Natural killer cell (primary cell): ENCODE data around the gene PDE5A. TPM values are rescaled to one million over a fixed set of nuclear protein-coding genes. Genes with fewer than 3 reads are reported as not detected.

Experiments
- ATAC-seq, 3 donors: fragments of 150-1000 bp in 2 of 3; fragments of 200-7000 bp in 1 of 3; cut with Tn5 transposase; 1 replicate in 1 of 3; 2 replicates in 2 of 3; pipeline ENCODE4 v1.10.0; 2021; ENCODE audit warnings: mild to moderate bottlenecking in 2 of 3, moderate library complexity in 2 of 3
- DNase-seq, 2 donors: peaks; one replicate each; pipeline versions ENCODE4 v3.0.0 to v3.0.0-alpha.2; 2013 to 2021; ENCODE audit warnings: mixed read lengths in 1 of 2
- H3K27ac ChIP-seq: one replicate; pipeline ENCODE4 v1.5.1; 2013; ENCODE audit warnings: mild to moderate bottlenecking, low read length
- H3K27me3 ChIP-seq: one replicate; pipeline ENCODE4 v1.6.1; 2013; ENCODE audit warnings: low read length; ENCODE audit not compliant: control insufficient read depth, insufficient read depth
- H3K36me3 ChIP-seq: one replicate; pipeline ENCODE4 v1.6.1; 2013; ENCODE audit warnings: low read length; ENCODE audit not compliant: control insufficient read depth, insufficient read depth
- H3K4me1 ChIP-seq: one replicate; pipeline ENCODE4 v1.6.1; 2013; ENCODE audit warnings: low read length; ENCODE audit not compliant: control insufficient read depth, insufficient read depth
- H3K4me3 ChIP-seq: one replicate; pipeline ENCODE4 v1.5.1; 2013; ENCODE audit warnings: low read length
- H3K9me3 ChIP-seq: one replicate; pipeline ENCODE4 v1.6.1; 2013; ENCODE audit warnings: low read length; ENCODE audit not compliant: control insufficient read depth, insufficient read depth
- H3K27ac Mint-ChIP-seq, 2 donors: one replicate each; pipeline ENCODE4 v1.8.0; 2022; ENCODE audit warnings: mild to moderate bottlenecking in 2 of 2, mixed read lengths in 2 of 2, moderate library complexity in 1 of 2
- H3K27me3 Mint-ChIP-seq, 2 donors: one replicate each; pipeline ENCODE4 v1.8.0; 2022; ENCODE audit warnings: low read depth in 2 of 2, mixed read lengths in 2 of 2
- H3K36me3 Mint-ChIP-seq: one replicate; pipeline ENCODE4 v1.8.0; 2022; ENCODE audit warnings: mixed read lengths
- H3K4me1 Mint-ChIP-seq, 2 donors: one replicate each; pipeline ENCODE4 v1.8.0; 2022; ENCODE audit warnings: mixed read lengths in 2 of 2
- H3K4me3 Mint-ChIP-seq: one replicate; pipeline ENCODE4 v1.8.0; 2022; ENCODE audit warnings: mild to moderate bottlenecking, moderate library complexity, mixed read lengths
- H3K9me3 Mint-ChIP-seq, 2 donors: one replicate each; pipeline ENCODE4 v1.8.0; 2022; ENCODE audit warnings: mixed read lengths in 2 of 2
- CTCF ChIP-seq: fragments of 200-600 bp; IDR thresholded peaks from one replicate; pipeline ENCODE4 v1.8.0; 2022; ENCODE audit warnings: antibody characterized with exemption
- WGBS: methylation state at CpG from one replicate; pipeline ENCODE4 v1.1.7; 2013; ENCODE audit warnings: missing lambda C conversion rate; ENCODE audit not compliant: insufficient coverage; 5-methylcytosine and 5-hydroxymethylcytosine counted together
- intact Hi-C: fragments of 100-400 bp; cut with micrococcal nuclease; formaldehyde crosslinking; loops from one replicate; pipeline ENCODE4 v1.14.2; 2022
- total RNA-seq, 4 donors: library from RNA; stranded (reverse); fragments of 120-200 nt in 1 of 4; gene quantifications; one replicate each; pipeline versions ENCODE4 v1.2.3 to v1.2.4, GENCODE V29; 2013 to 2022

The PDE5A gene
- total RNA-seq, 3 donors from 2014 or later (not counting 1 experiment from before 2014, with no cell fraction given) = 2.1 to 4.0 (median 2.5) TPM

- H3K36me3 Mint-ChIP-seq = no peaks in the 10 kb centered on the region
- Histone ChIP-seq H3K36me3 (no peaks in the 10 kb centered on the region), H3K9me3 (no peaks in the 10 kb centered on the region), H3K27me3 (no peaks in the 10 kb centered on the region), H3K27ac (no peak overlapping the region), H3K4me3 (no peak overlapping the region), H3K4me1 (no peaks in the 10 kb centered on the region)
- peaks cover 0 to 2% of the 10 kb centered on the region in 2 donors for H3K27me3 Mint-ChIP-seq
- peaks cover 0 to 2% of the 10 kb centered on the region in 2 donors for H3K9me3 Mint-ChIP-seq
- no peak overlapping the region for H3K27ac Mint-ChIP-seq
- intact Hi-C loops = no loop called here
- H3K4me3 Mint-ChIP-seq = no peak overlapping the region
- TF ChIP-seq CTCF = no peak
- ATAC-seq = no peak
- DNase-seq = no peak
- H3K4me1 Mint-ChIP-seq = no peaks in the 10 kb centered on the region
These were observed 39.4 kb downstream of the PDE5A start for GRCh38 chr4:119589165-119589564.

DNA sequence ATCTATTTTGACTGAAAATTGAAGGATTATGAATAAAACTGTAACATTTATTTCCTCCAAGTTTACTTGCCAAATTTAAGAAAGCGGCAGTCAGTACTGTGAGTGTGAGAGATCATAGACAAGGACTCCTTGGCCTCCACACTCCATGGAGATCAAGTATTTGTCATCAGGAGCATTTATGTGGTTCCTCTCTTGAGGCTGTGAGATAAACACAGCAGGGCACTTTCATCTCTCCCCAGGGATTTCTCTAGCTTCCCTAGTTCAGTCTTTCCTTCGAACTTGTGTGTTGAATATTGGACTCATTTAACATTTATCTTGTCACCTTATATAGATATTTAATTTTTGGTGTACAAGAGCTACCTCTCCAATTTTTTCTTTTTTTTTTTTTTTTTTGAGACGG, 40.8 kb downstream of the PDE5A start:
- Mint-ChIP-seq H3K9me3 (no peaks in the 10 kb centered on the region), H3K27ac (no peak overlapping the region), H3K4me3 (no peak overlapping the region), H3K4me1 (no peaks in the 10 kb centered on the region), H3K36me3 (no peaks in the 10 kb centered on the region), H3K27me3 (peaks cover 0 to 2% of the 10 kb centered on the region in 2 donors)
- no peak overlapping the region for H3K27ac ChIP-seq
- intact Hi-C loops = no loop called here
- DNase-seq (no peak), ATAC-seq (no peak)
- H3K9me3 ChIP-seq = no peaks in the 10 kb centered on the region
- 81% methylated on average over 2 of the region's 3 CpGs for WGBS
- H3K27me3 ChIP-seq = no peaks in the 10 kb centered on the region
- H3K36me3 ChIP-seq = no peaks in the 10 kb centered on the region
- no peaks in the 10 kb centered on the region for H3K4me1 ChIP-seq
- no peak overlapping the region for H3K4me3 ChIP-seq
- TF ChIP-seq CTCF = no peak

- WGBS = 94% methylated on average over 5 of the region's 6 CpGs
- H3K27me3 ChIP-seq = no peaks in the 10 kb centered on the region
- H3K4me3 ChIP-seq = no peak overlapping the region
- H3K27ac Mint-ChIP-seq = no peak overlapping the region
- no peaks in the 10 kb centered on the region for H3K9me3 ChIP-seq
- intact Hi-C loops = no loop called here
- H3K27me3 Mint-ChIP-seq = peaks cover 0 to 2% of the 10 kb centered on the region in 2 donors
- H3K4me1 ChIP-seq = no peaks in the 10 kb centered on the region
- H3K9me3 Mint-ChIP-seq = no peaks in the 10 kb centered on the region
- H3K4me3 Mint-ChIP-seq = no peak overlapping the region
- DNase-seq (no peak), ATAC-seq (no peak)
- no peaks in the 10 kb centered on the region for H3K36me3 Mint-ChIP-seq
- TF ChIP-seq CTCF = no peak
- H3K4me1 Mint-ChIP-seq = no peaks in the 10 kb centered on the region
- no peak overlapping the region for H3K27ac ChIP-seq
- no peaks in the 10 kb centered on the region for H3K36me3 ChIP-seq
These were observed 42.8 kb downstream of the PDE5A start for GRCh38 chr4:119585771-119586170.

- Histone ChIP-seq H3K4me3 (no peak overlapping the region), H3K27ac (no peak overlapping the region), H3K27me3 (no peaks in the 10 kb centered on the region), H3K9me3 (no peaks in the 10 kb centered on the region), H3K4me1 (no peaks in the 10 kb centered on the region), H3K36me3 (no peaks in the 10 kb centered on the region)
- Mint-ChIP-seq H3K9me3 (peaks cover 2 to 5% of the 10 kb centered on the region in 2 donors), H3K4me1 (no peaks in the 10 kb centered on the region), H3K27ac (no peak overlapping the region), H3K27me3 (peaks cover 0 to 2% of the 10 kb centered on the region in 2 donors), H3K4me3 (no peak overlapping the region), H3K36me3 (no peaks in the 10 kb centered on the region)
- DNase-seq (no peak), ATAC-seq (no peak)
- WGBS = 94% methylated on average over 1 of the region's 3 CpGs
- TF ChIP-seq CTCF = no peak
- intact Hi-C loops = no loop called here
These were observed 47.3 kb downstream of the PDE5A start for GRCh38 chr4:119581190-119581873.
